Fibroblast of lung (primary cell): Measurements from ENCODE around the gene MCOLN1. TPM values are rescaled to one million over a fixed set of nuclear protein-coding genes. Genes with fewer than 3 reads are reported as not detected.
A peak's percentile ranks its signal among the peaks of the same experiment; 100 is the strongest.

ENCODE experiments used
- DNase-seq, 2 donors: peaks; one replicate each; pipeline versions ENCODE4 v3.0.0 to v3.0.0-alpha.2; 2010; ENCODE audit warnings: low read depth in 2 of 2
- H2AFZ ChIP-seq: 2 replicates; pipeline ENCODE4 v1.5.1; 2012; ENCODE audit warnings: low read length, control low read depth, inconsistent platforms
- H3K27ac ChIP-seq: 2 replicates; pipeline ENCODE4 v1.5.1; 2011; ENCODE audit warnings: low read length, control low read depth; ENCODE audit not compliant: insufficient read depth
- H3K27me3 ChIP-seq: 2 replicates; pipeline ENCODE4 v1.5.1; 2011; ENCODE audit warnings: mild to moderate bottlenecking, low read length; ENCODE audit not compliant: control insufficient read depth, insufficient read depth
- H3K36me3 ChIP-seq: 2 replicates; pipeline ENCODE4 v1.5.1; 2011; ENCODE audit warnings: low read length; ENCODE audit not compliant: control insufficient read depth, insufficient read depth
- H3K4me1 ChIP-seq: 2 replicates; pipeline ENCODE4 v1.5.1; 2011; ENCODE audit warnings: low read length; ENCODE audit not compliant: control insufficient read depth, insufficient read depth; ENCODE audit errors: extremely low read depth
- H3K4me2 ChIP-seq: 2 replicates; pipeline ENCODE4 v1.5.1; 2011; ENCODE audit warnings: low read length, control low read depth; ENCODE audit not compliant: insufficient read depth; ENCODE audit errors: extremely low read depth
- H3K4me3 ChIP-seq, 4 experiments: fragments of 200-600 bp in 1 of 4; sonication (generic) in 1 of 4; replicated peaks in 1 of 4; 2 replicates each; pipeline ENCODE4 v1.5.1; 2011 to 2016; ENCODE audit warnings: low read length in 4 of 4, low read depth in 3 of 4, mild to moderate bottlenecking in 3 of 4, control low read depth in 2 of 4, inconsistent platforms in 1 of 4, mixed read lengths in 1 of 4; ENCODE audit not compliant: insufficient read depth in 1 of 4; ENCODE audit errors: control extremely low read depth in 1 of 4
- H3K79me2 ChIP-seq: 2 replicates; pipeline ENCODE4 v1.5.1; 2012; ENCODE audit warnings: mild to moderate bottlenecking, low read length, inconsistent platforms; ENCODE audit not compliant: control insufficient read depth, insufficient read depth
- H3K9ac ChIP-seq: 2 replicates; pipeline ENCODE4 v1.5.1; 2011; ENCODE audit warnings: mild to moderate bottlenecking, low read length, control low read depth; ENCODE audit not compliant: insufficient read depth
- H3K9me3 ChIP-seq: 2 replicates; pipeline ENCODE4 v1.5.1; 2012; ENCODE audit warnings: low read depth, low read length; ENCODE audit not compliant: control insufficient read depth, insufficient read depth
- H4K20me1 ChIP-seq: 2 replicates; pipeline ENCODE4 v1.5.1; 2011; ENCODE audit warnings: low read length; ENCODE audit not compliant: control insufficient read depth, insufficient read depth; ENCODE audit errors: extremely low read depth
- EZH2 ChIP-seq: IDR thresholded peaks from 2 replicates; pipeline ENCODE4 v1.5.1; 2012; ENCODE audit warnings: low read length, control low read depth, mild to moderate bottlenecking; ENCODE audit errors: missing control alignments
- polyA plus RNA-seq, 2 donors: library from polyadenylated mRNA; depleted of rRNA in 1 of 2; stranded (reverse) in 1 of 2; unstranded in 1 of 2; fragments of >200 nt; gene quantifications; 2 replicates each; pipeline ENCODE4 v1.2.1, GENCODE V29; 2011 to 2012; ENCODE audit warnings: missing spikeins in 1 of 2
- total RNA-seq: library from RNA; depleted of rRNA; stranded (reverse); fragments of >200 nt; gene quantifications from 2 replicates; pipeline ENCODE4 v1.2.1, GENCODE V29; 2014
- TF ChIP-seq, protein P1 (sequence below), 2 donors: IDR thresholded peaks in 1 of 2; conservative IDR thresholded peaks in 1 of 2; 1 replicate in 1 of 2; 2 replicates in 1 of 2; pipeline ENCODE4 v1.5.1; 2011 to 2012; ENCODE audit warnings: low read length in 2 of 2, control low read depth in 1 of 2, inconsistent platforms in 1 of 2, low read depth in 1 of 2, mild to moderate bottlenecking in 1 of 2

MCOLN1 gene
- total and polyA plus RNA-seq, 2 donors (not counting 1 experiment from before 2014, with no cell fraction given) = 4.0 to 15.1 TPM

DNA sequence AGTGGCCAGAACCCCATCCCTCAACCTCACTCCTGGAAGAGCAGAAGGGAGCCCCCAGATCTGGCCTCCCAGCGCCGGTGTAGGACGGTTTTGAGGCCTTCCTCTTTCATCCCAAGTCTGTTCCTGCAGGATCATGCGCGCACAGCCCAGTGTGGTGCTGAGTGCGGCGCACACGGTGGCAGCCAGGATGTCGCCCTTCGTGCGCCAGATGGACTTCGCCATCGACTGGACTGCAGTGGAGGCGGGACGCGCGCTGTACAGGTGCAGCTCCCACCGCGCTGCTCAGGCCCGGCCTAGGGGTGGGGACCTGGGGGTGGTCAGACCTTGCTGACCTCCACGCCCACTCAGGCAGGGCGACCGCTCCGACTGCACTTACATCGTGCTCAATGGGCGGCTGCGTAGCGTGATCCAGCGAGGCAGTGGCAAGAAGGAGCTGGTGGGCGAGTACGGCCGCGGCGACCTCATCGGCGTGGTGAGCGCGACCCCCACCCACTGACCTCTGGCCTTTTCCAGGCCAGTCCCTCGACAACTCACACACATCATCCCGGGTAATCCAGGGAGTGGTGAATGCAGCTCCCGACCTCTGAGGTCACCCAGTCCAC is 27.8 kb downstream of the MCOLN1 start:
- no peak overlapping the region for H3K4me2 ChIP-seq
- H3K36me3 ChIP-seq = peaks cover 11% of the 10 kb centered on the region
- no peak overlapping the region for H3K27ac ChIP-seq
- H2AFZ ChIP-seq = no peak overlapping the region
- no peak overlapping the region for H3K4me3 ChIP-seq
- H3K79me2 ChIP-seq = no peaks in the 10 kb centered on the region
- DNase-seq = no peak
- no peaks in the 10 kb centered on the region for H3K27me3 ChIP-seq
- H4K20me1 ChIP-seq = no peaks in the 10 kb centered on the region
- no peaks in the 10 kb centered on the region for H3K9me3 ChIP-seq
- no peak overlapping the region for H3K9ac ChIP-seq
- H3K4me1 ChIP-seq = no peaks in the 10 kb centered on the region
- TF ChIP-seq, protein P1, sequence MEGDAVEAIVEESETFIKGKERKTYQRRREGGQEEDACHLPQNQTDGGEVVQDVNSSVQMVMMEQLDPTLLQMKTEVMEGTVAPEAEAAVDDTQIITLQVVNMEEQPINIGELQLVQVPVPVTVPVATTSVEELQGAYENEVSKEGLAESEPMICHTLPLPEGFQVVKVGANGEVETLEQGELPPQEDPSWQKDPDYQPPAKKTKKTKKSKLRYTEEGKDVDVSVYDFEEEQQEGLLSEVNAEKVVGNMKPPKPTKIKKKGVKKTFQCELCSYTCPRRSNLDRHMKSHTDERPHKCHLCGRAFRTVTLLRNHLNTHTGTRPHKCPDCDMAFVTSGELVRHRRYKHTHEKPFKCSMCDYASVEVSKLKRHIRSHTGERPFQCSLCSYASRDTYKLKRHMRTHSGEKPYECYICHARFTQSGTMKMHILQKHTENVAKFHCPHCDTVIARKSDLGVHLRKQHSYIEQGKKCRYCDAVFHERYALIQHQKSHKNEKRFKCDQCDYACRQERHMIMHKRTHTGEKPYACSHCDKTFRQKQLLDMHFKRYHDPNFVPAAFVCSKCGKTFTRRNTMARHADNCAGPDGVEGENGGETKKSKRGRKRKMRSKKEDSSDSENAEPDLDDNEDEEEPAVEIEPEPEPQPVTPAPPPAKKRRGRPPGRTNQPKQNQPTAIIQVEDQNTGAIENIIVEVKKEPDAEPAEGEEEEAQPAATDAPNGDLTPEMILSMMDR (conservative IDR thresholded peaks at IDR 0.05 in 1 of 2, IDR thresholded peaks at IDR 0.05 in 1 of 2; ENCODE audit: low read depth in 1 of 2, low read length in 2 of 2) = no peak
- no peak for TF ChIP-seq EZH2

GRCh38 chr19:7550987-7551761 is 28.8 kb downstream of the MCOLN1 start:
- no peak overlapping the region for H3K27ac ChIP-seq
- H3K27me3 ChIP-seq = no peaks in the 10 kb centered on the region
- TF ChIP-seq EZH2 = no peak
- TF ChIP-seq, protein P1 (conservative IDR thresholded peaks at IDR 0.05 in 1 of 2, IDR thresholded peaks at IDR 0.05 in 1 of 2; ENCODE audit: low read depth in 1 of 2, low read length in 2 of 2) = no peak
- no peaks in the 10 kb centered on the region for H4K20me1 ChIP-seq
- H2AFZ ChIP-seq = no peak overlapping the region
- H3K79me2 ChIP-seq = no peaks in the 10 kb centered on the region
- no peaks in the 10 kb centered on the region for H3K4me1 ChIP-seq
- H3K9ac ChIP-seq = no peak overlapping the region
- peak; percentile 47 to 52 for DNase-seq
- H3K4me3 ChIP-seq = no peak overlapping the region
- no peak overlapping the region for H3K4me2 ChIP-seq
- no peaks in the 10 kb centered on the region for H3K9me3 ChIP-seq
- peaks cover 15% of the 10 kb centered on the region for H3K36me3 ChIP-seq

DNA sequence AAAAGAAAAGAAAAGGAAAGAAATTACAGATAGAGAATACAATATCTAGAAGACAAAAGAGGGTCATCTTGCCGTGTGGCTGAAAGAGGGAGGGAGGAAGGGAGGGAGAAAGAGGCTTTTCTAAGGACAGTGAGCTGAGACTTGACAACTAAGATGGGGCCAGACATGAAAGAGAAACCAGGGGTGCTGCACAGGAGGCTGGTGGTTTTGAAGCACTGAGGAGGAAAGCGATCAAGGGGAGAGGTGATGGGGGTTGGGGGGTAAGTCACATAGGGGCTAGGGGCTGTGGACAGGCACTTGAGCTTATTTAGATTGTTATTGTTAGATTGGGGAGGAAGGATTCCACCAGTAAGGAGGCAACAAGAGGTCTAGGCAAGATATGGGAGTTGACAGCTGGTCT is 30.4 kb downstream of the MCOLN1 start:
- no peaks in the 10 kb centered on the region for H4K20me1 ChIP-seq
- H3K4me2 ChIP-seq = no peak overlapping the region
- TF ChIP-seq EZH2 = no peak
- TF ChIP-seq, protein P1 (conservative IDR thresholded peaks at IDR 0.05 in 1 of 2, IDR thresholded peaks at IDR 0.05 in 1 of 2; ENCODE audit: low read depth in 1 of 2, low read length in 2 of 2) = no peak
- H3K9ac ChIP-seq = no peak overlapping the region
- H3K27ac ChIP-seq = no peak overlapping the region
- H2AFZ ChIP-seq = no peak overlapping the region
- H3K79me2 ChIP-seq = no peaks in the 10 kb centered on the region
- H3K4me1 ChIP-seq = no peaks in the 10 kb centered on the region
- peaks cover 24% of the 10 kb centered on the region for H3K36me3 ChIP-seq
- H3K27me3 ChIP-seq = no peaks in the 10 kb centered on the region
- DNase-seq = no peak
- no peaks in the 10 kb centered on the region for H3K9me3 ChIP-seq
- H3K4me3 ChIP-seq = no peak overlapping the region
